ENCODE results near the gene NR2E3. TPM values are rescaled to one million over a fixed set of nuclear protein-coding genes. Genes with fewer than 3 reads are reported as not detected.

Gene NR2E3
- total RNA-seq, 1 donor from 2014 or later, result not detected

DNA sequence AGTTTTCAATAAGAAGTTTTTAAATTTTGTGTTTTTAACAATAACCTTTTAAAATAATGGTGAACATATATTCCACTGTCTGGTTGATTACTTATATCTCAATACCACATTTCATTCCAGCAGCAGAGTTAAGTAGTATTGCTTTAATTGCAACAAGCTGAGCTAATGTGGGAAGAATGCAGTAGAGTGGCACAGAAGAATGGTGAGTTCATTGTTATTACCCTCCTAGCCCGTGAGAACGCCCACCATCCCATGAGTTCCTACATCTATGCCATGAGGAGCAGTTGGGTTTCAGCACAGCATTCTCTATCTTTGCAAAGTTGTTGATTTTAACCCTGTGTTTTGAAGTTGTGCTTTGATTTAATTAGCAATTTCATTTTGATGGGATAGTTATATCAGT is 17.8 kb upstream of the NR2E3 start:
- H3K4me3 ChIP-seq (ENCODE audit: low read depth, low read length), result no peak overlapping the region
- H3K36me3 ChIP-seq (ENCODE audit: control insufficient read depth, insufficient read depth, low read length), result no peaks in the 10 kb centered on the region
- peak; percentile 92 for DNase-seq (ENCODE audit: low read depth)
- TF ChIP-seq CTCF (IDR thresholded peaks at IDR 0.05; ENCODE audit: insufficient read depth, low read length, poor library complexity, severe bottlenecking), result no peak
- no peaks in the 10 kb centered on the region for H3K27me3 ChIP-seq (ENCODE audit: control insufficient read depth, insufficient read depth, low read length)

DNA sequence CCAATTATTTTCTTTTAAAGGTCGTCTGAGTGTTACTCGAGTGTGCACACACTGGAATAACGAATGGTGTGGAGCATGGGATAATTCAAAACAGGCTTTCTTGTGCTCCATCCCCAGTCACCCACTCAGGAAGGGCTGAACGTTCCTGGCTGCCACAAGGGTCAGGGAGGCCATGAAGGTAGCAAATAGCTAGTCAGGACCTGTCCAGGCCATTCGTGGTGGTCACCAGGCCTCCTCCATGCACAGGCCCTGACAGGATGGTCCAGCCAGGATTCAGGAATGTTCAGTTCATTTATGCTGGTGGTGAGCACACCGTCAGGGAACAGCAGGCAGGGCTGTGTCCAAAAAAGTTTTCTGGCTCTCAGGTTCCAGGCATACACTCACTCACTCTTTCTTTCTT is 11.7 kb upstream of the NR2E3 start:
- DNase-seq (ENCODE audit: low read depth), result no peak
- Histone ChIP-seq H3K36me3 (ENCODE audit: control insufficient read depth, insufficient read depth, low read length) (no peaks in the 10 kb centered on the region), H3K27me3 (ENCODE audit: control insufficient read depth, insufficient read depth, low read length) (no peaks in the 10 kb centered on the region), H3K4me3 (ENCODE audit: low read depth, low read length) (no peak overlapping the region)
- TF ChIP-seq CTCF (IDR thresholded peaks at IDR 0.05; ENCODE audit: insufficient read depth, low read length, poor library complexity, severe bottlenecking), result no peak

DNA sequence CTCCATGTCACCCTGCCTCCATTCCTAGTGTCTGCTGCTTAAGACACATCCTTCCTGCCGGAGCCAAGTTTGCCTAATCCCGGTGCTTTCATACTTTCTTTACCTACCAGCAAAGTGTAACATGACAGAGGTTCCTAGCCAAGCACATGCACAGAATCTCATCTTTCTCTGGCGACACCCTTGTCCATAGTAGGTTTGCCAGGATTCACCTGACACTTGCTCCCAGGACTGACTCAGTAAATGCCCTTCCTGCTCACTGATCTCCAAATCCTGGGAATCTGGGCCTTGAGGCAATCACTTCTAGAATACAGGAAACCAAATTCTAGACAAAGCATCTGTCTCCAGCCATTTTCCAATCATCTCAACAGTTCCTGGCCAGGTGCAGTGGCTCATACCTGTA is 10.2 kb upstream of the NR2E3 start:
- TF ChIP-seq CTCF (IDR thresholded peaks at IDR 0.05; ENCODE audit: insufficient read depth, low read length, poor library complexity, severe bottlenecking), result no peak
- no peaks in the 10 kb centered on the region for H3K36me3 ChIP-seq (ENCODE audit: control insufficient read depth, insufficient read depth, low read length)
- H3K4me3 ChIP-seq (ENCODE audit: low read depth, low read length), result no peak overlapping the region
- no peak for DNase-seq (ENCODE audit: low read depth)
- H3K27me3 ChIP-seq (ENCODE audit: control insufficient read depth, insufficient read depth, low read length), result no peaks in the 10 kb centered on the region

DNA sequence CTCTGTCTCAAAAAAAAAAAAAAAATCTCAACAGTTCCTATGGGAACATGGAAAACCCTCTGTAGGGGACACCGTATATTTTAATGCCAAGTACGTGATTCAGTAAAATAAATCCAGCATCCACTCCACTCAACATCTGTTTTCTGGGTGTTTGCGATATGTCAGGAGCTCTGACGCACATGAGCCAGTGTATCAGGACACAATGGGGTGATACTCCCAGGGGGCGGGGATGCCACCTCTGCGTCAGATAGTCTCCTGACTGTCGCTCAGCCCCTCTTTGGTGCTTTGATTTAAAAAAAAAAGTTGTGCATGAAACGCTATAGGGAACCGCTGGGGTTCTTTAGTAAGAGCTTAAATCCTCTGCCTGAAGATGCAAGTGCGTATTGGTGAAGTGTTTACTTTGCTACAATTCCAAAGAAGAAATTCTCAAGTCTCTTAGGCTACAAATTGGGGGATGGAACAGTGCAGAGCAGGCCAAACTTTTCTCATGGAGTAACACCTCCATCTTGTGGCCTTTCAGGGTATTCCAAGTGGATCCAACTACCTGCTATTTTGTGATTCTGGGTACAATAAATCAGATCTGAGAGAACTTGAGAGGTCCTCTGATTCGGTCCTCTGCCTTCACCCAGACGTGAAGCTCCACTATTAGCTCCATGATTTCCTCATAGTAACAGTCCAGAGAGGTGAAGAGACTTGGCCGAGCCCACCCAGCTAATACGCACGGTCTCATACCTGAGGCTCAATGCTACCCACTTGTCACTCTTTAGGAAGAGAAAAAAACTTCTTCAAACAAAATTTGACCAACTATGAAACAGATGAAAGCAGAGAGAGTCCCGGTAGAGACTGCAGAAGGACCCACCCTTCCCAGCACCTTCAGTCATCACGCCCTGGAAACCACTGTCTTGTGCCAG is 9.3 kb upstream of the NR2E3 start:
- peak; percentile 77 for TF ChIP-seq CTCF (IDR thresholded peaks at IDR 0.05; ENCODE audit: insufficient read depth, low read length, poor library complexity, severe bottlenecking)
- DNase-seq (ENCODE audit: low read depth), result no peak
- Histone ChIP-seq H3K27me3 (ENCODE audit: control insufficient read depth, insufficient read depth, low read length) (no peaks in the 10 kb centered on the region), H3K4me3 (ENCODE audit: low read depth, low read length) (no peak overlapping the region), H3K36me3 (ENCODE audit: control insufficient read depth, insufficient read depth, low read length) (no peaks in the 10 kb centered on the region)

GRCh38 chr15:71801935-71802655 is 8.3 kb upstream of the NR2E3 start:
- no peak for TF ChIP-seq CTCF (IDR thresholded peaks at IDR 0.05; ENCODE audit: insufficient read depth, low read length, poor library complexity, severe bottlenecking)
- no peaks in the 10 kb centered on the region for H3K36me3 ChIP-seq (ENCODE audit: control insufficient read depth, insufficient read depth, low read length)
- DNase-seq (ENCODE audit: low read depth), result no peak
- no peaks in the 10 kb centered on the region for H3K27me3 ChIP-seq (ENCODE audit: control insufficient read depth, insufficient read depth, low read length)
- H3K4me3 ChIP-seq (ENCODE audit: low read depth, low read length), result no peak overlapping the region
